ENCODE results near the gene SLC26A11.

Gene SLC26A11

DNA sequence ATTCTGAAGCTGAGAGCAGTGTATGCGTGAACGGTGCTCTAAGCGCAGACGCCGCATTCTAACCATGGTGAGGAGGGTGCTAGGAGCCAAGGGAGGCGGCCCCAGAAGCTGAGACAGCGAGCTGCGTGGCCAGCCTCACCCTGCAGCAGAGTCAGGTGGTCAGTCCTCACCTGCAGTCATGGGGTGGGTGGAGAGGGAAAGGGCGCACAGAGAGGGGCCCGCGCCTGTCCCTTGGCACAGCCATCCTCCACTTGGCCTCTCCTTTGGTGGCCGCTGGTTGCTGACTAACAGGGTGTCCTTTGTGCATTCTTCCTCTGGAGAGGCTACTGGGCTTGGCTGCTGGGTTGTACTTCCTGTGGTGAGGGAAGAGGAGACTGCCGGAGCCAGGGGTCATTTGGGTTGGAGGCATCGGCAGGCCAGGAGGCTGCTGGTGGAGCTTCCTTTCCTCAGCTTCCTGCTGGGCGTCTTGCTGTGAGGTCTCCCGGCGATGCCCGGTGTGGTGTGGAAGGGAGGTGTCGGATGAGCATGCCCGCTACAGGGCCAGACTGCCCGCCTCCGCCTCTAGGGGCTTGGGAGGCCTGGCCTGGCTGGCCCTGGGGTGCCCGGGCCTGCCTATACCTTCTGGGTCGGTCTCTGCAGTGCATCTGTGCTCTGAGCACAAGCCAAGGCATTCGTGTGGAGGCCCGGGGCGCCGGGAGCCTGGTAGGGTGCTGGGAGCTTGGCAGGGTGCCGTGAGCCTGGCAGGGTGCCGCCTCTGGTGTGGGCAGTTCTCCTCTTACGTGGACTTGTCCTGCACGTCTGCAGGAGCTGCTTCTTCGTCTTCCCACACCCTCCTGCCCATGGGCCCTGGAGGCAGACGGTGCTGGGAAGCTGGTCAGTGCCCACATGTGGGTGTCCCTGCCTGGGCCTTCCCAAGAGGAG lies 57.8 kb downstream of the SLC26A11 start:
- no peak overlapping the region for H2AFZ ChIP-seq (ENCODE audit: low read depth, low read length, severe bottlenecking)
- H3K9me2 ChIP-seq (replicated peaks; ENCODE audit: insufficient read depth, low read length), result no peaks in the 10 kb centered on the region
- H3K36me3 ChIP-seq (ENCODE audit: low read length), result no peaks in the 10 kb centered on the region
- no peak overlapping the region for H3K27ac ChIP-seq (ENCODE audit: low read depth, low read length)
- no peak overlapping the region for H3K4me2 ChIP-seq (ENCODE audit: low read depth, low read length, poor library complexity, severe bottlenecking)
- no peaks in the 10 kb centered on the region for H3K9me3 ChIP-seq (ENCODE audit: insufficient read depth, low read length)
- no peak for TF ChIP-seq EZH2phosphoT487 (conservative IDR thresholded peaks at IDR 0.05; ENCODE audit: low read length)
- TF ChIP-seq, protein P1, sequence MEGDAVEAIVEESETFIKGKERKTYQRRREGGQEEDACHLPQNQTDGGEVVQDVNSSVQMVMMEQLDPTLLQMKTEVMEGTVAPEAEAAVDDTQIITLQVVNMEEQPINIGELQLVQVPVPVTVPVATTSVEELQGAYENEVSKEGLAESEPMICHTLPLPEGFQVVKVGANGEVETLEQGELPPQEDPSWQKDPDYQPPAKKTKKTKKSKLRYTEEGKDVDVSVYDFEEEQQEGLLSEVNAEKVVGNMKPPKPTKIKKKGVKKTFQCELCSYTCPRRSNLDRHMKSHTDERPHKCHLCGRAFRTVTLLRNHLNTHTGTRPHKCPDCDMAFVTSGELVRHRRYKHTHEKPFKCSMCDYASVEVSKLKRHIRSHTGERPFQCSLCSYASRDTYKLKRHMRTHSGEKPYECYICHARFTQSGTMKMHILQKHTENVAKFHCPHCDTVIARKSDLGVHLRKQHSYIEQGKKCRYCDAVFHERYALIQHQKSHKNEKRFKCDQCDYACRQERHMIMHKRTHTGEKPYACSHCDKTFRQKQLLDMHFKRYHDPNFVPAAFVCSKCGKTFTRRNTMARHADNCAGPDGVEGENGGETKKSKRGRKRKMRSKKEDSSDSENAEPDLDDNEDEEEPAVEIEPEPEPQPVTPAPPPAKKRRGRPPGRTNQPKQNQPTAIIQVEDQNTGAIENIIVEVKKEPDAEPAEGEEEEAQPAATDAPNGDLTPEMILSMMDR (IDR thresholded peaks at IDR 0.05; ENCODE audit: insufficient read depth, low read length, poor library complexity, severe bottlenecking), result no peak
- H3K9ac ChIP-seq (ENCODE audit: low read length), result no peak overlapping the region
- no peak overlapping the region for H3K4me3 ChIP-seq (ENCODE audit: insufficient read depth, low read length, poor library complexity, severe bottlenecking)
- no peaks in the 10 kb centered on the region for H3K27me3 ChIP-seq (ENCODE audit: low read length)
- H3K79me2 ChIP-seq (ENCODE audit: insufficient read depth, low read length), result no peaks in the 10 kb centered on the region
- H3F3A ChIP-seq (ENCODE audit: insufficient read depth), result no peaks in the 10 kb centered on the region
- no peaks in the 10 kb centered on the region for H4K20me1 ChIP-seq (ENCODE audit: low read depth, low read length)

DNA sequence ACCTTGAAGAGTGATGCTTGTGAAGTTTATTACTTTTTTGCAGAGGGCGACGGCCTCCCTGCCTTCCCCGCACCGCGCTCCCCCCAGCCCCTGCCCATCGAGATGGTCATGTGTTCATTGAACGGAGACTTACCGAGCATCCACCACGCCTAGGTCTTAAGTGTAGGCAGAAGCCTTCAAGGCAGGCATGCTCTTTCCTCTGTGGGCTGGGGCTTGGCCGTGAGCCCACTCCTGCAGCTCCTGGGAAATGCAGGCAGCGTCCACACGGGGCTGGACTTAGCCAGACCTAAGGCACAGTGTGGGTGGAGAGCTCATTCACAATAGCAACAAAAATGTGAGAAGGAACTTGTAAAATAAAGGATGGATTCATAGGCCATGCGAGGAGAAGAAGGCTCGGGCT lies 59.7 kb downstream of the SLC26A11 start:
- no peak overlapping the region for H3K27ac ChIP-seq (ENCODE audit: low read depth, low read length)
- no peak overlapping the region for H3K4me3 ChIP-seq (ENCODE audit: insufficient read depth, low read length, poor library complexity, severe bottlenecking)
- no peak overlapping the region for H3K4me2 ChIP-seq (ENCODE audit: low read depth, low read length, poor library complexity, severe bottlenecking)
- no peaks in the 10 kb centered on the region for H3F3A ChIP-seq (ENCODE audit: insufficient read depth)
- no peaks in the 10 kb centered on the region for H3K9me3 ChIP-seq (ENCODE audit: insufficient read depth, low read length)
- no peaks in the 10 kb centered on the region for H4K20me1 ChIP-seq (ENCODE audit: low read depth, low read length)
- H3K36me3 ChIP-seq (ENCODE audit: low read length), result no peaks in the 10 kb centered on the region
- no peak for TF ChIP-seq EZH2phosphoT487 (conservative IDR thresholded peaks at IDR 0.05; ENCODE audit: low read length)
- TF ChIP-seq, protein P1 (IDR thresholded peaks at IDR 0.05; ENCODE audit: insufficient read depth, low read length, poor library complexity, severe bottlenecking), result no peak
- H3K9me2 ChIP-seq (replicated peaks; ENCODE audit: insufficient read depth, low read length), result no peaks in the 10 kb centered on the region
- H3K9ac ChIP-seq (ENCODE audit: low read length), result no peak overlapping the region
- no peak overlapping the region for H2AFZ ChIP-seq (ENCODE audit: low read depth, low read length, severe bottlenecking)
- H3K27me3 ChIP-seq (ENCODE audit: low read length), result no peaks in the 10 kb centered on the region
- no peaks in the 10 kb centered on the region for H3K79me2 ChIP-seq (ENCODE audit: insufficient read depth, low read length)

DNA sequence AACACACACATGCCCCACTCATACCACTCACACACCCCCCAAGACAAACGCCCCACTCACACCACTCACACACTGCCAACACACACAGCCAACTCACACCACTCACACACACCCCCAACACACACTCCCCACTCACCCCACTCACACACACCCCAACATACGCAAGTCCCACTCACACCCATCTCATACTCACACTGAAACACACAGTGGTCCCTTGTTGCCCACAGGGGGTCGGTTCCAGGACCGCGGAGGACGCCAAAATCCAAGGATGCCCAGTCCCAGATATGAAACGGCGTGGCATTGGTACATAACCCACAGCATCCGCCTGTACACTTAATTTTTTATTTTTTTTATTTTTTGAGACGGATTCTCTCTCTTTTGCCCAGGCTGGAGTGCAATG lies 61.3 kb downstream of the SLC26A11 start:
- Histone ChIP-seq H3K36me3 (ENCODE audit: low read length) (no peaks in the 10 kb centered on the region), H3K79me2 (ENCODE audit: insufficient read depth, low read length) (no peaks in the 10 kb centered on the region)
- no peak for TF ChIP-seq EZH2phosphoT487 (conservative IDR thresholded peaks at IDR 0.05; ENCODE audit: low read length)
- TF ChIP-seq, protein P1 (IDR thresholded peaks at IDR 0.05; ENCODE audit: insufficient read depth, low read length, poor library complexity, severe bottlenecking), result no peak

More for the DNA sequence above, 61.3 kb downstream of the SLC26A11 start:
- H3F3A ChIP-seq (ENCODE audit: insufficient read depth), result no peaks in the 10 kb centered on the region
- no peak overlapping the region for H2AFZ ChIP-seq (ENCODE audit: low read depth, low read length, severe bottlenecking)
- no peaks in the 10 kb centered on the region for H3K9me3 ChIP-seq (ENCODE audit: insufficient read depth, low read length)
- H4K20me1 ChIP-seq (ENCODE audit: low read depth, low read length), result no peaks in the 10 kb centered on the region
- no peak overlapping the region for H3K4me3 ChIP-seq (ENCODE audit: insufficient read depth, low read length, poor library complexity, severe bottlenecking)
- H3K4me2 ChIP-seq (ENCODE audit: low read depth, low read length, poor library complexity, severe bottlenecking), result no peak overlapping the region
- H3K9ac ChIP-seq (ENCODE audit: low read length), result no peak overlapping the region
- no peaks in the 10 kb centered on the region for H3K27me3 ChIP-seq (ENCODE audit: low read length)
- no peaks in the 10 kb centered on the region for H3K9me2 ChIP-seq (replicated peaks; ENCODE audit: insufficient read depth, low read length)
- H3K27ac ChIP-seq (ENCODE audit: low read depth, low read length), result no peak overlapping the region
